Heart right ventricle (tissue), 16 donors: ENCODE results near the gene STX1B. TPM values are rescaled to one million over a fixed set of nuclear protein-coding genes. Genes with fewer than 3 reads are reported as not detected.

Experiments
- ATAC-seq, 8 donors: fragments of 200-7000 bp; cut with Tn5 transposase; one replicate each; pipeline ENCODE4 v1.9.1; 2020; ENCODE audit warnings: mild to moderate bottlenecking in 8 of 8, moderate library complexity in 8 of 8, moderate number of reproducible peaks in 1 of 8
- DNase-seq, 2 donors: peaks; one replicate each; pipeline ENCODE4 v3.0.0-alpha.2; 2020
- H3K27ac ChIP-seq, 10 donors: fragments of 200-600 bp; sonication (generic) in 2 of 10; one replicate each; pipeline versions ENCODE4 v1.5.0 to v1.8.0; 2020 to 2022; ENCODE audit warnings: mild to moderate bottlenecking in 3 of 10
- H3K27me3 ChIP-seq, 7 donors: fragments of 200-600 bp; one replicate each; pipeline ENCODE4 v1.8.0; 2021 to 2022; ENCODE audit warnings: mild to moderate bottlenecking in 2 of 7
- H3K36me3 ChIP-seq, 9 donors: fragments of 200-600 bp; sonication (generic) in 1 of 9; one replicate each; pipeline versions ENCODE4 v1.5.0 to v1.8.0; 2020 to 2022; ENCODE audit warnings: mild to moderate bottlenecking in 2 of 9
- H3K4me1 ChIP-seq, 9 donors: fragments of 200-600 bp; sonication (generic) in 1 of 9; one replicate each; pipeline versions ENCODE4 v1.5.0 to v1.8.0; 2020 to 2022; ENCODE audit warnings: mild to moderate bottlenecking in 4 of 9
- H3K4me3 ChIP-seq, 10 donors: fragments of 200-600 bp; sonication (generic) in 2 of 10; one replicate each; pipeline versions ENCODE4 v1.5.0 to v1.8.0; 2020 to 2022; ENCODE audit warnings: mild to moderate bottlenecking in 7 of 10, moderate library complexity in 2 of 10
- H3K9me3 ChIP-seq, 11 donors: fragments of 200-600 bp in 10 of 11; sonication (generic) in 2 of 11; one replicate each; pipeline versions ENCODE4 v1.5.0 to v1.8.0; 2013 to 2022; ENCODE audit warnings: mild to moderate bottlenecking in 2 of 11, control low read depth in 1 of 11, moderate library complexity in 1 of 11
- WGBS, 2 donors: extraction: QIAGEN DNeasy Blood & Tissue Kit; methylation state at CpG; one replicate each; pipeline ENCODE4 v1.1.7; 2013; ENCODE audit warnings: inconsistent platforms in 1 of 2; 5-methylcytosine and 5-hydroxymethylcytosine counted together
- intact Hi-C, 10 donors: fragments of 100-400 bp; cut with DNase I; formaldehyde crosslinking; loops; one replicate each; pipeline versions ENCODE4 v1.11.1 to v1.14.2; 2022
- long read RNA-seq, 3 donors: library from polyadenylated mRNA; unstranded; transcript quantifications; one replicate each; pipeline ENCODE4 v2.0.0, GENCODE V29; 2020 to 2021
- polyA plus RNA-seq, 2 donors: library from polyadenylated mRNA; stranded (reverse); fragments of 200-250 nt; gene quantifications; one replicate each; pipeline ENCODE4 v1.2.3, GENCODE V29; 2013
- total RNA-seq, 10 donors: library from RNA; stranded (reverse); fragmentation: NEBNext Ultra II Directional in 3 of 10; extraction: Animal tissue kit (Norgen Biotek cat#: 25700) in 3 of 10; gene quantifications; one replicate each; pipeline versions ENCODE4 v1.2.1 to v1.2.4, GENCODE V29; 2021 to 2023
- TF ChIP-seq, protein P1 (sequence below), 9 donors: fragments of 200-600 bp; sonication (generic) in 2 of 9; IDR thresholded peaks; one replicate each; pipeline versions ENCODE4 v1.5.0 to v1.8.0; 2021 to 2022; ENCODE audit warnings: antibody characterized with exemption in 9 of 9, mild to moderate bottlenecking in 5 of 9, moderate library complexity in 1 of 9
- donor health status: Arrhythmogenic right ventricular cardiomyopathy.
- donor health status: ischemic (EF 13 %, LVEDD 7.1; RV severe dilation, severe dysfunction).
- donor health status: healthy with polysubstance abuse.
- donor health status: DM: no; HTN: yes; CAD: no.
- donor health status: DM: no; HTN: no; CAD: no.
- donor health status: ischemic (EF 25% LVEDD 6.9; RV normal size, moderate dysfunction).
- donor health status: ischemic (EF 25% LVEDD 5.7; RV mildly dilated, moderate dysfunction).
- donor health status: healthy.
- donor health status: DM: yes; HTN: yes; CAD: no.
- donor health status: Ischemic cardiomyopathy.
- donor health status: ischemic (EF 35%, LVEDD 5.7; RV mildly dilated, moderate dysfunction).
- donor health status: nonischemic (EF 11% LVEDD 7.7; RV severe dilation, severe dysfunction).
- donor health status: DM: yes; HTN: yes; CAD: no.
- donor health status: PGD.
- donor health status: ischemic (EF 29% LVEDD 5.4; RV normal size, mild dysfunction).
- donor health status: nonischemic (EF 23%, LVEDD 6.1; RV moderate dilation, normal function).

STX1B gene
- total RNA-seq = 1 to 10 TPM in 6 of 10 donors, under 1 TPM in 4; 0.20 to 2.3 (median 1.1) TPM
- polyA plus RNA-seq = under 1 TPM; 0.07 to 0.29 TPM
- long read RNA-seq, donor 1, partial matches to known transcripts = 0 of 1 reads
- long read RNA-seq, donor 1, other reads (novel, unspliced or antisense) = 1 of 1 reads
- long read RNA-seq, donor 2 = 0 reads
- long read RNA-seq, donor 3 = 0 reads

DNA sequence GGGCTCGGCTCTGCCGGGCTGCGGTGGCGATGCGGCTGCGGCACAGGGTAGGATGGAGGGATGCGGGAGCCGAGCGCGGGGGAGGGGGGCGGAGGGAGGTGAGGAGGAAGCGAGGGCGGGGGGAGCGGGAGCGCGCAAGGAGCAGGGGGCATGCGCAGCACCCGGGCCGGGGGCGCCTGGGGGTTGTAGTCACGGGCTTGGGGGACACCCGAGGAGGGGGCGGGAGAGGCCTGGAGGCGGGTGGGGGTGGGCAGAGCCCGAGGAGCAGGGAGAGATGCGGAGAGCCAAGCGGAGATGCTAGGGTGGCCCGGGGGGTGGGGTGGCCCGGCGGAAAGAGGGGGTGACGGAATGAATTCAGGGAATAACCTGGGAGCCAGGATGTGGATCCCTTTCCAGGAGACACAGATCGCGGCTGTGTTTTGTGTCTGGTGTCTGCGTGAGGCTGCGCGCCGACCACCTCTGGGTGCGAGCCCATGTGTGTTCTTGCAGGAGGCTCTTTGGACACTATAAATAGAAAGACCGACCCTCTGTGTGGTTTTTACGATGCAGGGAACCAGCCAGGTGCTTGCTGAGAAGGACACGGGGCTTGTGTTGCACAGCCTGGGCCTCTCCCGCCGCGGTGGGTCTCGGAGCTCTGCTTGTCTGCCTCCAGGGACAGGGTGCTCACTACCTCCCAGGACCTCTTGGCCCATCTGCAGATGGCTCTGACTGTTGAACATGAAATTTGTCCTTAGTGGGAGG is at the start of gene STX1B:
Gene STX1B (minus strand): TSS at position 54 of the 741 bp plus-strand sequence. CDS start 242 bp downstream, outside the sequence.
- intact Hi-C loops = no loop called here
- H3K4me3 ChIP-seq = peak within 1 kb of the TSS in 3 of 10 donors; percentile 8 to 21 (median 11)

DNA sequence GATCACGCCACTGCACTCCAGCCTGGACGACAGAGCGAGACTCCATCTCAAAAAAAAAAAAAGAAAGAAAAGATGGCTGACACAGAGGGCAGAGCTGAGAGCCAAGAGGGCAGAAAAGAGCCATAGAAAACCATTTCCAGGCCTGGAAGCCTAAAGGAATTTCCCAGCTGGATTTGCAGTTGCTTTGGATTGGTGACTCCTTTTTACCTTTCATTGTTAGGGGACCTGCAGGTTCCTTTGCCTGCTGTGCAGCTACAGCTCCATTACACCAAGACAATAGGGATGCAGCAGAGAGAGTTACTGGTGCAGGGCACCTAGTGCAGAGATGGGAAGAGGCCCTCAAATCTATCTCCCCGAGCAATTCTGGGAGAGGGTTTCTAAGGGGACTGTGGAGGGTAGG is 45.2 kb upstream of the STX1B start:
- no peak overlapping the region for H3K27ac ChIP-seq
- H3K4me3 ChIP-seq = no peak overlapping the region
- H3K4me1 ChIP-seq = peaks cover 0 to 13% (median 0%) of the 10 kb centered on the region in 9 donors
- H3K9me3 ChIP-seq = no peaks in the 10 kb centered on the region
- WGBS, 2 donors = 85% methylated on average over 4 of the region's 4 CpGs
- peaks cover 0 to 27% (median 15%) of the 10 kb centered on the region in 9 donors for H3K36me3 ChIP-seq
- ATAC-seq = no peak
- TF ChIP-seq, protein P1, sequence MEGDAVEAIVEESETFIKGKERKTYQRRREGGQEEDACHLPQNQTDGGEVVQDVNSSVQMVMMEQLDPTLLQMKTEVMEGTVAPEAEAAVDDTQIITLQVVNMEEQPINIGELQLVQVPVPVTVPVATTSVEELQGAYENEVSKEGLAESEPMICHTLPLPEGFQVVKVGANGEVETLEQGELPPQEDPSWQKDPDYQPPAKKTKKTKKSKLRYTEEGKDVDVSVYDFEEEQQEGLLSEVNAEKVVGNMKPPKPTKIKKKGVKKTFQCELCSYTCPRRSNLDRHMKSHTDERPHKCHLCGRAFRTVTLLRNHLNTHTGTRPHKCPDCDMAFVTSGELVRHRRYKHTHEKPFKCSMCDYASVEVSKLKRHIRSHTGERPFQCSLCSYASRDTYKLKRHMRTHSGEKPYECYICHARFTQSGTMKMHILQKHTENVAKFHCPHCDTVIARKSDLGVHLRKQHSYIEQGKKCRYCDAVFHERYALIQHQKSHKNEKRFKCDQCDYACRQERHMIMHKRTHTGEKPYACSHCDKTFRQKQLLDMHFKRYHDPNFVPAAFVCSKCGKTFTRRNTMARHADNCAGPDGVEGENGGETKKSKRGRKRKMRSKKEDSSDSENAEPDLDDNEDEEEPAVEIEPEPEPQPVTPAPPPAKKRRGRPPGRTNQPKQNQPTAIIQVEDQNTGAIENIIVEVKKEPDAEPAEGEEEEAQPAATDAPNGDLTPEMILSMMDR (IDR thresholded peaks at IDR 0.05) = no peak
- H3K27me3 ChIP-seq = no peaks in the 10 kb centered on the region
- intact Hi-C loops = no loop called here
- DNase-seq = no peak

More for the DNA sequence above, at the start of gene STX1B:
- TF ChIP-seq, protein P1 (IDR thresholded peaks at IDR 0.05) = no peak
- Histone ChIP-seq H3K27me3 (peaks cover 20 to 80% (median 60%) of the 10 kb centered on the region in 7 donors), H3K36me3 (no peaks in the 10 kb centered on the region), H3K27ac (no peak within 1 kb of the TSS), H3K9me3 (no peaks in the 10 kb centered on the region), H3K4me1 (peaks cover 0 to 6% (median 0%) of the 10 kb centered on the region in 9 donors)
- 10 to 12% methylated on average over 31 to 44 of the region's 45 CpGs for WGBS, 2 donors
- no peak for ATAC-seq
- DNase-seq = no peak

DNA sequence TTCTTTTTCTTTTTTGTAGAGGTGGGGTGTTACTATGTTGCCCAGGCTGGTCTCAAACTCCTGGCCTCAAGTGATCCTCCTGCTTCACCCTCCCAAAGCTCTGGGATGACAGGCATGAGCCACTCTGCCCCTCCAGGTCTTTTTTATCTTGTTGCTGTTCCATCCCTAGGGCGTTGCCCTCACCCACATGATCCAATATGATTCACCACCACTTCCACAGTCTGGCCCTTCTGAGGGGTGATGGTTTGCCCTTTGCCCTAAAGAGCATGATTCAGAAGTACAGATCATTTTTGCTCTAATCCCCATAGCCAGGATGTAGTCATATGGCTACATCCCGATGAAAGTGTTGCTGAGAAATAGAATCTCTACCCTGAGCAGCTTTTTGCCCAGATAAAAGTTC is 41.7 kb upstream of the STX1B start:
- H3K4me1 ChIP-seq = peaks cover 0 to 17% (median 0%) of the 10 kb centered on the region in 9 donors
- no peak overlapping the region for H3K4me3 ChIP-seq
- TF ChIP-seq, protein P1 (IDR thresholded peaks at IDR 0.05) = no peak
- ATAC-seq (peak in 1 of 8 donors; percentile 86), DNase-seq (no peak)
- H3K27ac ChIP-seq = peak overlapping the region in 1 of 10 donors; percentile 59
- no peaks in the 10 kb centered on the region for H3K36me3 ChIP-seq
- no peaks in the 10 kb centered on the region for H3K27me3 ChIP-seq
- no peaks in the 10 kb centered on the region for H3K9me3 ChIP-seq
- WGBS, 2 donors = 57 to 77% methylated on average over 2 of the region's 2 CpGs
- intact Hi-C loops = no loop called here

DNA sequence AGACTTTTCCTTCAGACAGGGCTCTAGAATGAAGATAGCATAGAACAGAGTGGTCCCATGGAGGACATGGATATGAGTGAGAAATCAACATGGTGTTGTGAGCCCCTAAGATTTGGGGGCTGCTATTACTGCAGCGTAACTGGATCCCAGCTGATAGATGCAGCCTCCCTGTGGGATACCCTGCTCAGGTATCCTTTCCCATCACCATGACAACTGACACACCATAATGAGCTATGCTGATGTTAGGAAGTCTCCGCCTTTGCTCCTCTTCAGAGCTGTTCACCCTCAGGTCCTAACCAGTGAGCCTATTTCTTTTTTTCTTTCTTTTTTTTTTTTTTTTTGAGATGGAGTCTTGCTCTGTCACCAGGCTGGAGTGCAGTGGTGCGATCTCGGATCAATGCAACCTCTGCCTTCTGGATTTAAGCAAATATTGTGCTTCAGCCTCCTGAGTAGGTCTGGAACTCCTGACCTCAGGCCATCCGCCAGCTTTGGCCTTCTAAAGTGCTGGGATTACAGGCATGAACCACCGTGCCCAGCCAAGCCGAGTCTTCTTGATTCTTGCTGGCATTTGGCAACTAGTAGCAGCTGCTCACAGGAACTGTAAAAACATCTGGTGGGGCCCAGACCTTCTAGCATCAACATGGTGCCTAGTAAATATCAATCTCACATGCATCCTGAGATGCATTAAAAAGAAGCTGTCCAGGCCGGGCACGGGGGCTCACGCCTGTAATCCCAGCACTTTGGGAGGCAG is 40.0 kb upstream of the STX1B start:
- intact Hi-C loops = no loop called here
- DNase-seq (no peak), ATAC-seq (no peak)
- Histone ChIP-seq H3K4me3 (no peak overlapping the region), H3K4me1 (peaks cover 0 to 17% (median 0%) of the 10 kb centered on the region in 9 donors), H3K27me3 (no peaks in the 10 kb centered on the region), H3K27ac (no peak overlapping the region), H3K9me3 (no peaks in the 10 kb centered on the region), H3K36me3 (no peaks in the 10 kb centered on the region)
- WGBS, 2 donors = 81 to 87% methylated on average over 10 of the region's 10 CpGs
- TF ChIP-seq, protein P1 (IDR thresholded peaks at IDR 0.05) = no peak
